Measurements from ENCODE around the gene HCFC1R1.

DNA sequence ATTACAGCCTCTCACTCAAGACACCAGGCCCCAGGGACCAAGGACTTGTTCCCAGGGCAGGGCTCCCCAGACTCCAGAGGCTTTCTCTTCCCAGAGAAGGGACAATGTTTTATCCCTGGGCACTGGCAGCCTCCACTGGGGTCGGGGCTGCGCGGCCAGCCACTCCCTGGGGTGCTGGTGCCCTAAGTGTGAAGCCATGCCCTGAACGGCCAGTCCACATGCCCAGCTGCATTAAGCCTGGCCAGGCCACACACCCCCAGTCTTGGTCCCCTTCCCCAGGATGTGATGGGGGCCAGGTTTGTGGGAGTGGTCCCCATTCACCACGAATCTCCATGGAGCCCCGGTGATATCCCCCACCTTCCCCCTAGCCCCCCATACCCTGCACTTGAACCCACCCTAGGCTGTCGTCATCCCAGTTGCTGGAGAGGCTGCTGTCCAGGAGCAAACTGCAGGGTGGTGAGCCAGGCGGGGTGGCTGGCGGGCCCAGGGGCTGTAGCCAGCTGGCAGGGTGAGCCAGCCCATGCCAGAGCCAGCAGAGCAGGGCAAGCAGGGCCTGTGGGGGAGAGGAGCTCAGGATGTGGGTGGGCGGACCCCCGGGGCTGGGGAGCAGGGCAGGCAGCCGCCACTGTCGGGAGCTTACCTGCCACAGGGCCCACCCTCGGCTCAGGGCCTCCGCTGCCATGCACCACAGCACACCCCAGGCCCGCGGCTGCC lies 50.0 kb downstream of the HCFC1R1 start:
- TF ChIP-seq CTCF (IDR thresholded peaks at IDR 0.05 in 4 of 5, conservative IDR thresholded peaks at IDR 0.05 in 1 of 5) (no peak), POLR2A (IDR thresholded peaks at IDR 0.05) (no peak)

Measured in gastrocnemius medialis (tissue), 4 donors.